Measurements from ENCODE around the gene SCN8A. TPM values are rescaled to one million over a fixed set of nuclear protein-coding genes. Genes with fewer than 3 reads are reported as not detected.

Gene SCN8A
- total and polyA plus RNA-seq, 9 donors, result 0.24 to 1.2 (median 0.63) TPM

- 100% methylated on average over 1 of the region's 2 CpGs for WGBS (ENCODE audit: insufficient coverage)
- H3K4me1 ChIP-seq (ENCODE audit: control insufficient read depth, insufficient read depth, low read length), result no peaks in the 10 kb centered on the region
- H3K4me3 ChIP-seq (ENCODE audit: low read length), result no peak overlapping the region
- no peak for DNase-seq
- no peak overlapping the region for H3K27ac ChIP-seq (ENCODE audit: low read length)
- H3K9me3 ChIP-seq (replicated peaks; ENCODE audit: control insufficient read depth, low read depth, low read length), result no peaks in the 10 kb centered on the region
- H3K27me3 ChIP-seq (ENCODE audit: control insufficient read depth, insufficient read depth, low read length), result no peaks in the 10 kb centered on the region
- H3K36me3 ChIP-seq (ENCODE audit: control insufficient read depth, insufficient read depth, low read length), result no peaks in the 10 kb centered on the region
Observed at GRCh38 chr12:51773145-51773869, 182.3 kb downstream of the SCN8A start.

DNA sequence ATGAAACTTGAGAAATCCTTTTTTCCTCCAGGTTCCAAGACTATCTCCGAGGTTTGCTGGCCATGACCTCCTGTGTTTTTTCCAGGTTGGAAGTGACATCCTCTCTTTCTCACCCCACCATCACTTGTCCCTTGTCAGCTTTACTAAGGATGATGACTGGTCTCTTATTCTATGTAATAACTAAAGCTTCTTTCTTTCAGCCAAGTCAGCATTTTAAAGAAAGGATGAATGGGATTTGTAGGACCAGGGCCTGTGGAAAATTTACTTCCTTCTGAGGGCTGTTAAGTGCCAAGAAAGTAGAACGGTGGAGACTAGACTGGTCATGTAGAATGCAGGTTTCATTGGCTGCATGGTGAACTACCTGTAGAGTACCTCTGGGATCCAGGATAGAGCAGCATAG lies 183.9 kb downstream of the SCN8A start:
- Histone ChIP-seq H3K27me3 (ENCODE audit: control insufficient read depth, insufficient read depth, low read length) (no peaks in the 10 kb centered on the region), H3K4me1 (ENCODE audit: control insufficient read depth, insufficient read depth, low read length) (no peaks in the 10 kb centered on the region), H3K4me3 (ENCODE audit: low read length) (no peak overlapping the region), H3K27ac (ENCODE audit: low read length) (no peak overlapping the region), H3K36me3 (ENCODE audit: control insufficient read depth, insufficient read depth, low read length) (no peaks in the 10 kb centered on the region), H3K9me3 (replicated peaks; ENCODE audit: control insufficient read depth, low read depth, low read length) (no peaks in the 10 kb centered on the region)
- DNase-seq, result no peak
- 38% methylated on average over 1 of the region's 2 CpGs for WGBS (ENCODE audit: insufficient coverage)

DNA sequence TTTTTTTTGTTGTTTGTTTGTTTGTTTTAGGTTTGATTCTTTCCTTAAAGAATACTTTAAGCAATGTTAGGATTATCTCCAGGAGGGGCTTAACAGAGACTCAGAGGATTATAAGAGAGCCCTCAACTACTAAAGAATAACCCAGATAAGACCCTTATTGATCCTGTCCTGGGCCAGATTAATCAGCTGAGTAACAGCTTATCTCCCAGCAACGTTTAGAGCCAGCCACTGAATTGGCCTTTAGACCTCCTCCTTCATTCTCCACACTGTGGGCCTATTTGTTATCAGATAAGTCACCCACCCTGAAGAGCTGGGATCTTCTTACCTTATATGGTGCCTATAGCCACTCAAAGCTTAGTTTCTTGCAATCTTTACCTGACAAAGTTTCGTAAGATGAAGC lies 186.4 kb downstream of the SCN8A start:
- Histone ChIP-seq H3K27ac (ENCODE audit: low read length) (no peak overlapping the region), H3K4me1 (ENCODE audit: control insufficient read depth, insufficient read depth, low read length) (no peaks in the 10 kb centered on the region), H3K4me3 (ENCODE audit: low read length) (no peak overlapping the region), H3K27me3 (ENCODE audit: control insufficient read depth, insufficient read depth, low read length) (no peaks in the 10 kb centered on the region), H3K9me3 (replicated peaks; ENCODE audit: control insufficient read depth, low read depth, low read length) (no peaks in the 10 kb centered on the region), H3K36me3 (ENCODE audit: control insufficient read depth, insufficient read depth, low read length) (no peaks in the 10 kb centered on the region)
- 38% methylated on average over 1 of the region's 2 CpGs for WGBS (ENCODE audit: insufficient coverage)
- DNase-seq, result no peak

GRCh38 chr12:51777973-51778372 lies 186.9 kb downstream of the SCN8A start:
- H3K4me3 ChIP-seq (ENCODE audit: low read length), result no peak overlapping the region
- H3K27ac ChIP-seq (ENCODE audit: low read length), result no peak overlapping the region
- H3K36me3 ChIP-seq (ENCODE audit: control insufficient read depth, insufficient read depth, low read length), result no peaks in the 10 kb centered on the region
- no peaks in the 10 kb centered on the region for H3K4me1 ChIP-seq (ENCODE audit: control insufficient read depth, insufficient read depth, low read length)
- no CpG with 5 or more reads among the region's 3 CpGs for WGBS (ENCODE audit: insufficient coverage)
- no peaks in the 10 kb centered on the region for H3K9me3 ChIP-seq (replicated peaks; ENCODE audit: control insufficient read depth, low read depth, low read length)
- DNase-seq, result no peak
- H3K27me3 ChIP-seq (ENCODE audit: control insufficient read depth, insufficient read depth, low read length), result no peaks in the 10 kb centered on the region

GRCh38 chr12:51779876-51780275 lies 188.8 kb downstream of the SCN8A start:
- H3K36me3 ChIP-seq (ENCODE audit: control insufficient read depth, insufficient read depth, low read length), result no peaks in the 10 kb centered on the region
- 94% methylated on average over 3 of the region's 5 CpGs for WGBS (ENCODE audit: insufficient coverage)

GRCh38 chr12:51784688-51785087 lies 193.7 kb downstream of the SCN8A start:
- H3K4me3 ChIP-seq (ENCODE audit: low read length), result no peak overlapping the region
- no peaks in the 10 kb centered on the region for H3K4me1 ChIP-seq (ENCODE audit: control insufficient read depth, insufficient read depth, low read length)
- no peaks in the 10 kb centered on the region for H3K9me3 ChIP-seq (replicated peaks; ENCODE audit: control insufficient read depth, low read depth, low read length)
- DNase-seq, result no peak
- WGBS (ENCODE audit: insufficient coverage), result no CpG with 5 or more reads among the region's 3 CpGs
- H3K27me3 ChIP-seq (ENCODE audit: control insufficient read depth, insufficient read depth, low read length), result no peaks in the 10 kb centered on the region
- no peak overlapping the region for H3K27ac ChIP-seq (ENCODE audit: low read length)
- H3K36me3 ChIP-seq (ENCODE audit: control insufficient read depth, insufficient read depth, low read length), result no peaks in the 10 kb centered on the region

More at GRCh38 chr12:51779876-51780275, 188.8 kb downstream of the SCN8A start:
- Histone ChIP-seq H3K4me1 (ENCODE audit: control insufficient read depth, insufficient read depth, low read length) (no peaks in the 10 kb centered on the region), H3K9me3 (replicated peaks; ENCODE audit: control insufficient read depth, low read depth, low read length) (no peaks in the 10 kb centered on the region), H3K27me3 (ENCODE audit: control insufficient read depth, insufficient read depth, low read length) (no peaks in the 10 kb centered on the region), H3K27ac (ENCODE audit: low read length) (no peak overlapping the region), H3K4me3 (ENCODE audit: low read length) (no peak overlapping the region)
- DNase-seq, result no peak

DNA sequence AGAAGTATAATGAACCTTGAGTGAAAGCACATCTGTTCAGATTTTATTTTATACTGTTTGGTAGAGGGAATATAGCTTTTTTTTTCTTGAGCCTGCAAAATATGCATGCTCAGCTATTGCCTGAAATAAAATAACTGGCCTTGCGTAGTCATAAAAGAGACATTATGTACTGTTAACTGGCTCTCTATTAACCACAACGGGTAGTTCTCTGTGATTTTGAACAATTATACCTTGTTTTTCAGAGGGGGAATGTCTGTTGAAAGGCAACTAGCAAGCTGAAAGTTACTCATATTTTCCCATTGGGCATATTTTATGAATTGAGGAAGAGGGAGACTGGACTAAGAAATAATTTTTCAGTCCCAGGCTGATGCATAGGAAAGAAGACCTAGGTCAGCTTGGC lies 194.9 kb downstream of the SCN8A start:
- no CpG with 5 or more reads among the region's 2 CpGs for WGBS (ENCODE audit: insufficient coverage)
- DNase-seq, result peak; percentile 72

DNA sequence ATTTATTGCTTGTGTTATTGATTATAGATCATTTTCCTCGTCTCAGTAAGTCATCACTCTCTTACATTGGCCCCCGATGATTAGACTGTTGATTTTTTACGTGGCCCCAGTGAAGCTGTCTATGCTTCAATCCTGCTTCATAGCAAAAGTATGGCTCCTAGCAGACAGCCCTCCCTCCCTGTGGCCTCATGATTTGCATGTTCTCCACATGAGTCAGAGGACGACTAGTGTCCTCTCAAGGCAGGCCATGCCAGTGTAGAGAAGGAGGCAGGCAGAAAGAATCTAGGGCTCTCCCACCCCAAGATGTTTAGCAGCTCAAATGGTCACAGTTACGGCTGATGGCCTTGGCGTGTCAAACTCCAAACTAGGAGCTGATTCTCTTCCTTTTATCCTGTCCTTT lies 197.8 kb downstream of the SCN8A start:
- WGBS (ENCODE audit: insufficient coverage), result 73% methylated on average over 3 of the region's 6 CpGs

More for the DNA sequence above, 194.9 kb downstream of the SCN8A start:
- H3K9me3 ChIP-seq (replicated peaks; ENCODE audit: control insufficient read depth, low read depth, low read length), result no peaks in the 10 kb centered on the region
- H3K36me3 ChIP-seq (ENCODE audit: control insufficient read depth, insufficient read depth, low read length), result no peaks in the 10 kb centered on the region
- no peaks in the 10 kb centered on the region for H3K27me3 ChIP-seq (ENCODE audit: control insufficient read depth, insufficient read depth, low read length)
- H3K4me3 ChIP-seq (ENCODE audit: low read length), result no peak overlapping the region
- H3K27ac ChIP-seq (ENCODE audit: low read length), result no peak overlapping the region
- no peaks in the 10 kb centered on the region for H3K4me1 ChIP-seq (ENCODE audit: control insufficient read depth, insufficient read depth, low read length)

GRCh38 chr12:51792417-51792816 lies 201.4 kb downstream of the SCN8A start:
- Histone ChIP-seq H3K36me3 (ENCODE audit: control insufficient read depth, insufficient read depth, low read length) (no peaks in the 10 kb centered on the region), H3K9me3 (replicated peaks; ENCODE audit: control insufficient read depth, low read depth, low read length) (no peaks in the 10 kb centered on the region), H3K27ac (ENCODE audit: low read length) (no peak overlapping the region), H3K27me3 (ENCODE audit: control insufficient read depth, insufficient read depth, low read length) (no peaks in the 10 kb centered on the region), H3K4me3 (ENCODE audit: low read length) (no peak overlapping the region), H3K4me1 (ENCODE audit: control insufficient read depth, insufficient read depth, low read length) (no peaks in the 10 kb centered on the region)
- 92% methylated on average over 2 of the region's 5 CpGs for WGBS (ENCODE audit: insufficient coverage)
- no peak for DNase-seq

More for the DNA sequence above, 197.8 kb downstream of the SCN8A start:
- Histone ChIP-seq H3K27ac (ENCODE audit: low read length) (no peak overlapping the region), H3K36me3 (ENCODE audit: control insufficient read depth, insufficient read depth, low read length) (no peaks in the 10 kb centered on the region), H3K4me3 (ENCODE audit: low read length) (no peak overlapping the region), H3K9me3 (replicated peaks; ENCODE audit: control insufficient read depth, low read depth, low read length) (no peaks in the 10 kb centered on the region), H3K4me1 (ENCODE audit: control insufficient read depth, insufficient read depth, low read length) (no peaks in the 10 kb centered on the region), H3K27me3 (ENCODE audit: control insufficient read depth, insufficient read depth, low read length) (no peaks in the 10 kb centered on the region)
- no peak for DNase-seq

GRCh38 chr12:51793201-51793600 lies 202.2 kb downstream of the SCN8A start:
- 100% methylated on average over 1 of the region's 1 CpG for WGBS (ENCODE audit: insufficient coverage)
- no peak for DNase-seq
- H3K27ac ChIP-seq (ENCODE audit: low read length), result no peak overlapping the region
- H3K4me1 ChIP-seq (ENCODE audit: control insufficient read depth, insufficient read depth, low read length), result no peaks in the 10 kb centered on the region
- H3K27me3 ChIP-seq (ENCODE audit: control insufficient read depth, insufficient read depth, low read length), result no peaks in the 10 kb centered on the region
- H3K4me3 ChIP-seq (ENCODE audit: low read length), result no peak overlapping the region
- no peaks in the 10 kb centered on the region for H3K36me3 ChIP-seq (ENCODE audit: control insufficient read depth, insufficient read depth, low read length)
- H3K9me3 ChIP-seq (replicated peaks; ENCODE audit: control insufficient read depth, low read depth, low read length), result no peaks in the 10 kb centered on the region

DNA sequence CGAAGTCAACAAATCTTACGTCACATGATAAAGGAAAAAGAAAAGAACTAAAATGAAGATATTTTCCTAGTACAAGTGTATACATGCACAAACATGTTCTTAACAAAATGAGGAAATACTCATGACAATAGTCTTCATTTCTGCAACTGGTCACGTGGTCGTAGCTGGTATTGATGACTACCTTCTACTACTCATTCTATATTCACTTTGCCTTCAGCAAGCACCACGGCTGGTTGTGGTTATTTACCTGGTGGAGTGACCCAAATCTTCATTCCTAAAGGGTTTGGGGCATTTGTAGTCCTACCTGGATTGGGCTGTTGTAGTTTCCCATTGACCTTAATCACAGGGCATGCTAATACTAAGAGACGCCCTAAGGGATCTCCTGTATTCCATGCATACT lies 206.3 kb downstream of the SCN8A start:
- H3K4me3 ChIP-seq (ENCODE audit: low read length), result no peak overlapping the region
- H3K27ac ChIP-seq (ENCODE audit: low read length), result no peak overlapping the region
- no CpG with 5 or more reads among the region's 6 CpGs for whole genome bisulfite sequencing (ENCODE audit: insufficient coverage)

More for the DNA sequence above, 206.3 kb downstream of the SCN8A start:
- no peaks in the 10 kb centered on the region for H3K9me3 ChIP-seq (replicated peaks; ENCODE audit: control insufficient read depth, low read depth, low read length)
- DNase-seq, result no peak
- H3K27me3 ChIP-seq (ENCODE audit: control insufficient read depth, insufficient read depth, low read length), result no peaks in the 10 kb centered on the region
- H3K36me3 ChIP-seq (ENCODE audit: control insufficient read depth, insufficient read depth, low read length), result no peaks in the 10 kb centered on the region
- H3K4me1 ChIP-seq (ENCODE audit: control insufficient read depth, insufficient read depth, low read length), result no peaks in the 10 kb centered on the region

All from muscle of leg (tissue), 11 donors.